Upper lobe of right lung (tissue), 1 donor: ENCODE results near the gene ZNF415. TPM values are rescaled to one million over a fixed set of nuclear protein-coding genes. Genes with fewer than 3 reads are reported as not detected.
"Not testable (repeated sequence)": the region's sequence is repeated elsewhere in the genome, so short reads cannot be mapped to it uniquely, and the experiment has no call there.

Experiments
- ATAC-seq: fragments of 200-7000 bp; cut with Tn5 transposase; one replicate; pipeline ENCODE4 v1.9.1; 2020; ENCODE audit warnings: mild to moderate bottlenecking, moderate library complexity
- DNase-seq: peaks from one replicate; pipeline ENCODE4 v3.0.0-alpha.2; 2020
- H3K27ac ChIP-seq: fragments of 200-600 bp; one replicate; pipeline ENCODE4 v1.8.0; 2022
- H3K27me3 ChIP-seq: fragments of 200-600 bp; one replicate; pipeline ENCODE4 v1.8.0; 2022; ENCODE audit warnings: mild to moderate bottlenecking
- H3K36me3 ChIP-seq: fragments of 200-600 bp; one replicate; pipeline ENCODE4 v1.8.0; 2022
- H3K4me1 ChIP-seq: fragments of 200-600 bp; one replicate; pipeline ENCODE4 v1.8.0; 2022
- H3K4me3 ChIP-seq: fragments of 200-600 bp; one replicate; pipeline ENCODE4 v1.8.0; 2022; ENCODE audit warnings: mild to moderate bottlenecking
- H3K9me3 ChIP-seq: fragments of 200-600 bp; one replicate; pipeline ENCODE4 v1.8.0; 2022
- intact Hi-C: fragments of 100-400 bp; cut with DNase I; formaldehyde crosslinking; loops from one replicate; pipeline ENCODE4 v1.11.0; 2022
- total RNA-seq: library from RNA; stranded (reverse); fragmentation: NEBNext Ultra II Directional; extraction: Animal tissue kit (Norgen Biotek cat#: 25700); gene quantifications from one replicate; pipeline ENCODE4 v1.2.1, GENCODE V29; 2021
- TF ChIP-seq, protein P1 (sequence below): fragments of 200-600 bp; IDR thresholded peaks from one replicate; pipeline ENCODE4 v1.8.0; 2022; ENCODE audit warnings: antibody characterized with exemption
- donor health status: DM: no; HTN: yes; CAD: no; lungs with severe emphysema.

Gene ZNF415
- total RNA-seq, 1 donor from 2014 or later = 7.0 TPM

DNA sequence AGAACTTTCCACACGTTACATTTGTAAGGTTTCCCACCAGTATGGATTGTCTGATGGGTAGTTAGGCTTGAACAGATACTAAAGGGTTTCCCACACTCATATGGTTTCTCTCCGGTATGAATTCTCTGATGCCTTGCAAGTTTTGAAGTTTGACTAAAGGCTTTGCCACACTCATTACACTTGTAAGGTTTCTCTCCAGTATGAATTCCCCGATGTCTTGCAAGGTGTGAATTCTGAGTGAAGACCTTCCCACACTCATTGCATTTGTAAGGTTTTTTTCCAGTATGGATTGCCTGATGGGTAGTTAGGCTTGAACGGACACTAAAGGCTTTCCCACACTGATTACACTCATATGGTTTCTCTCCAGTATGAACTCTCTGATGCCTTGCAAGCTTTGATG, 7.6 kb upstream of the ZNF415 start:
- no peak overlapping the region for H3K4me3 ChIP-seq

GRCh38 chr19:53136432-53136831, 3.7 kb upstream of the ZNF415 start:
- intact Hi-C loops = no loop called here
- ATAC-seq = no peak
- TF ChIP-seq, protein P1, sequence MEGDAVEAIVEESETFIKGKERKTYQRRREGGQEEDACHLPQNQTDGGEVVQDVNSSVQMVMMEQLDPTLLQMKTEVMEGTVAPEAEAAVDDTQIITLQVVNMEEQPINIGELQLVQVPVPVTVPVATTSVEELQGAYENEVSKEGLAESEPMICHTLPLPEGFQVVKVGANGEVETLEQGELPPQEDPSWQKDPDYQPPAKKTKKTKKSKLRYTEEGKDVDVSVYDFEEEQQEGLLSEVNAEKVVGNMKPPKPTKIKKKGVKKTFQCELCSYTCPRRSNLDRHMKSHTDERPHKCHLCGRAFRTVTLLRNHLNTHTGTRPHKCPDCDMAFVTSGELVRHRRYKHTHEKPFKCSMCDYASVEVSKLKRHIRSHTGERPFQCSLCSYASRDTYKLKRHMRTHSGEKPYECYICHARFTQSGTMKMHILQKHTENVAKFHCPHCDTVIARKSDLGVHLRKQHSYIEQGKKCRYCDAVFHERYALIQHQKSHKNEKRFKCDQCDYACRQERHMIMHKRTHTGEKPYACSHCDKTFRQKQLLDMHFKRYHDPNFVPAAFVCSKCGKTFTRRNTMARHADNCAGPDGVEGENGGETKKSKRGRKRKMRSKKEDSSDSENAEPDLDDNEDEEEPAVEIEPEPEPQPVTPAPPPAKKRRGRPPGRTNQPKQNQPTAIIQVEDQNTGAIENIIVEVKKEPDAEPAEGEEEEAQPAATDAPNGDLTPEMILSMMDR = no peak
- Histone ChIP-seq H3K9me3 (peaks cover 37% of the 10 kb centered on the region), H3K4me3 (no peak overlapping the region), H3K4me1 (peaks cover 6% of the 10 kb centered on the region), H3K36me3 (peaks cover 2% of the 10 kb centered on the region), H3K27ac (no peak overlapping the region), H3K27me3 (no peaks in the 10 kb centered on the region)
- no peak for DNase-seq

More for the DNA sequence above, 7.6 kb upstream of the ZNF415 start:
- peaks cover 29% of the 10 kb centered on the region for H3K36me3 ChIP-seq
- peaks cover 70% of the 10 kb centered on the region for H3K9me3 ChIP-seq
- TF ChIP-seq, protein P1 = no peak
- no peak for ATAC-seq
- no peaks in the 10 kb centered on the region for H3K27me3 ChIP-seq
- intact Hi-C loops = no loop called here
- no peak for DNase-seq
- H3K4me1 ChIP-seq = no peaks in the 10 kb centered on the region
- H3K27ac ChIP-seq = no peak overlapping the region

- intact Hi-C loops = no loop called here
- ATAC-seq (no peak), DNase-seq (no peak)
- no peaks in the 10 kb centered on the region for H3K36me3 ChIP-seq
- H3K4me3 ChIP-seq = peak overlapping the region; percentile 60
- H3K27ac ChIP-seq = no peak overlapping the region
- peaks cover 10% of the 10 kb centered on the region for H3K4me1 ChIP-seq
- H3K27me3 ChIP-seq = no peaks in the 10 kb centered on the region
- TF ChIP-seq, protein P1 = no peak
- H3K9me3 ChIP-seq = no peaks in the 10 kb centered on the region
These were observed 983 bp downstream of the ZNF415 start for GRCh38 chr19:53131727-53132126.

DNA sequence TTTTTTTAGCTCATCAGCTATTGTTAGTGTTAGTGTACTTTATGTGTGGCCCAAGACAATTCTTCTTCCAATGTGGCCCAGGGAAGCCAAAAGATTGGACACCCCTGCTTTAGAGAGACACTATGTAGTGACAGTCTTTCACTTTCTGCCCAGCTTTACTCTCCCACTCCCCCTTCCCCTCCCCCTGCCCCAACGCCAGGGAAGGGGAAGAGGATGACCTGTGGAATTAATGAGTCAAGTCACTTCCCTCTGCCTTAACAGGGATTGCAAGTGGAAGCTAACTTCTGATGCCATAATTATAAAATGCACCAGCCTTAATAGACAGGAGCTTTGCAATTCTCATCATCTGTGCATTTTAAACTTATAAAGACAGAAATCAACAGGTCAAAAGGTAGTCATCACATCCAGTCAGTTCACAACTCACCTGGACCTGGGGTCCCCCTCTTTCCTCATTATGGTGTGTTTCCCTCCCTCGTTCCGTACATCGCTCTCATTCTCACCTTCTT, 1.6 kb downstream of the ZNF415 start:
- no peak overlapping the region for H3K27ac ChIP-seq
- DNase-seq (no peak), ATAC-seq (no peak)
- peaks cover 10% of the 10 kb centered on the region for H3K4me1 ChIP-seq
- H3K36me3 ChIP-seq = no peaks in the 10 kb centered on the region
- intact Hi-C loops = no loop called here
- no peaks in the 10 kb centered on the region for H3K9me3 ChIP-seq
- TF ChIP-seq, protein P1 = no peak
- no peaks in the 10 kb centered on the region for H3K27me3 ChIP-seq
- H3K4me3 ChIP-seq = no peak overlapping the region

GRCh38 chr19:53130506-53130905, 2.2 kb downstream of the ZNF415 start:
- intact Hi-C loops = no loop called here
- H3K9me3 ChIP-seq = no peaks in the 10 kb centered on the region
- H3K27me3 ChIP-seq = no peaks in the 10 kb centered on the region
- ATAC-seq (no peak), DNase-seq (no peak)
- no peaks in the 10 kb centered on the region for H3K36me3 ChIP-seq
- peaks cover 10% of the 10 kb centered on the region for H3K4me1 ChIP-seq
- H3K4me3 ChIP-seq = no peak overlapping the region
- H3K27ac ChIP-seq = no peak overlapping the region
- TF ChIP-seq, protein P1 = no peak

GRCh38 chr19:53126733-53127526, 5.8 kb downstream of the ZNF415 start:
- H3K4me1 ChIP-seq, DNase-seq, H3K27me3 ChIP-seq, H3K27ac ChIP-seq, ATAC-seq, intact Hi-C loops, H3K36me3 ChIP-seq, H3K4me3 ChIP-seq, H3K9me3 ChIP-seq: not testable (repeated sequence)
